Measurements from ENCODE around the gene DNAJC8. TPM values are rescaled to one million over a fixed set of nuclear protein-coding genes. Genes with fewer than 3 reads are reported as not detected.

The DNAJC8 gene
- total and polyA plus RNA-seq, 10 of the 15 experiments (the other 5 are each of a cell fraction or from before 2014, with no cell fraction given): 91.2 to 296 (median 152) TPM

DNA sequence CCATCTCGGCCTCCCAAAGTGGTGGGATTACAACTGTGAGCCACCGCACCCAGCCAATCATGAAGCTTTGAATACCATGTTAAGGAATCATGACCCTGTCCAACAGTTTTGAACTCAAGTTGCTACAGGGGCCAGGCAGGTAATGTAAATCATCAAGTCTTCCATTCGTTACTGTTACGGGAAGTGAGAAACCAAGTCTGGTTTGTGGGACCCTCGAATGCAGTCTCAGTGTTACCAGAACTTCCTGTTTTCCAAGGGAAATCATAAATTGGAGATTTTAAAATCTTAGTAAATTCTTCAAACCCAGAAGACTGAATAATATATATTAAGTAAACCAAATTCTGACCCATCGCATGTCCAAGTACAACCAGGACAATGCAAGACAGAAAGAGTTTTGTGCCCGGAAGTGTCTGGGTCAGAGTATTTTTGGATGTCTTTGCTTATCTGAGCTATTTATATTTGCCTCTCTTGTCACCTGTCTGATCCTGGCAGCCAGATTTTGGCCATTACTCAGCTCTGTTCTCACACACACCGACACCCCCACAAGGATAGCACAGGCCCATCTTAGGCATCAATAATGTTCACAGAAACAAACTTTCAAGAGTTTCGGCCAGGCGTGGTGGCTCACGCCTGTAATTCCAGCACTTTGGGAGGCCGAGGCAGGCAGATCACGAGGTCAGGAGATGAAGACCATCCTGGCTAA lies 11.9 kb upstream of the DNAJC8 start:
- H3K9ac ChIP-seq (ENCODE audit: control insufficient read depth, insufficient read depth, low read length): peak overlapping the region; percentile 88
- 0 out of 3 replicates have a peak, but pooled peaks of 1 of the 2 experiments have one; percentile 41 for TF ChIP-seq EGR1 (IDR thresholded peaks at IDR 0.05; ENCODE audit: borderline replicate concordance in 1 of 2, low read depth in 2 of 2, low read length in 2 of 2)
- TF ChIP-seq, protein P1, sequence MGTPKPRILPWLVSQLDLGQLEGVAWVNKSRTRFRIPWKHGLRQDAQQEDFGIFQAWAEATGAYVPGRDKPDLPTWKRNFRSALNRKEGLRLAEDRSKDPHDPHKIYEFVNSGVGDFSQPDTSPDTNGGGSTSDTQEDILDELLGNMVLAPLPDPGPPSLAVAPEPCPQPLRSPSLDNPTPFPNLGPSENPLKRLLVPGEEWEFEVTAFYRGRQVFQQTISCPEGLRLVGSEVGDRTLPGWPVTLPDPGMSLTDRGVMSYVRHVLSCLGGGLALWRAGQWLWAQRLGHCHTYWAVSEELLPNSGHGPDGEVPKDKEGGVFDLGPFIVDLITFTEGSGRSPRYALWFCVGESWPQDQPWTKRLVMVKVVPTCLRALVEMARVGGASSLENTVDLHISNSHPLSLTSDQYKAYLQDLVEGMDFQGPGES (IDR thresholded peaks at IDR 0.05): no peak
- no peak for TF ChIP-seq SUZ12 (IDR thresholded peaks at IDR 0.05; ENCODE audit: unreplicated experiment)
- no peak for TF ChIP-seq EZH2 (IDR thresholded peaks at IDR 0.05; ENCODE audit: borderline replicate concordance, control insufficient read depth, low read depth, low read length)
- peak; percentile 87; the same call in 1 of the 2 replicates for TF ChIP-seq MTA3 (IDR thresholded peaks at IDR 0.05; ENCODE audit: borderline replicate concordance, low read length)
- TF ChIP-seq CBX5 (IDR thresholded peaks at IDR 0.05; ENCODE audit: low read depth): peak; percentile 72; the same call in 1 of the 2 replicates
- TF ChIP-seq, protein P2, sequence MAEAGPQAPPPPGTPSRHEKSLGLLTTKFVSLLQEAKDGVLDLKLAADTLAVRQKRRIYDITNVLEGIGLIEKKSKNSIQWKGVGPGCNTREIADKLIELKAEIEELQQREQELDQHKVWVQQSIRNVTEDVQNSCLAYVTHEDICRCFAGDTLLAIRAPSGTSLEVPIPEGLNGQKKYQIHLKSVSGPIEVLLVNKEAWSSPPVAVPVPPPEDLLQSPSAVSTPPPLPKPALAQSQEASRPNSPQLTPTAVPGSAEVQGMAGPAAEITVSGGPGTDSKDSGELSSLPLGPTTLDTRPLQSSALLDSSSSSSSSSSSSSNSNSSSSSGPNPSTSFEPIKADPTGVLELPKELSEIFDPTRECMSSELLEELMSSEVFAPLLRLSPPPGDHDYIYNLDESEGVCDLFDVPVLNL (IDR thresholded peaks at IDR 0.05; ENCODE audit: low read depth, low read length): no peak
- TF ChIP-seq, protein P3, sequence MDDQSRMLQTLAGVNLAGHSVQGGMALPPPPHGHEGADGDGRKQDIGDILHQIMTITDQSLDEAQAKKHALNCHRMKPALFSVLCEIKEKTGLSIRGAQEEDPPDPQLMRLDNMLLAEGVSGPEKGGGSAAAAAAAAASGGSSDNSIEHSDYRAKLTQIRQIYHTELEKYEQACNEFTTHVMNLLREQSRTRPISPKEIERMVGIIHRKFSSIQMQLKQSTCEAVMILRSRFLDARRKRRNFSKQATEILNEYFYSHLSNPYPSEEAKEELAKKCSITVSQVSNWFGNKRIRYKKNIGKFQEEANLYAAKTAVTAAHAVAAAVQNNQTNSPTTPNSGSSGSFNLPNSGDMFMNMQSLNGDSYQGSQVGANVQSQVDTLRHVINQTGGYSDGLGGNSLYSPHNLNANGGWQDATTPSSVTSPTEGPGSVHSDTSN (IDR thresholded peaks at IDR 0.05; ENCODE audit: insufficient replicate concordance, low read depth, low read length): peak; percentile 45
- TF ChIP-seq SPI1 (IDR thresholded peaks at IDR 0.05; ENCODE audit: borderline replicate concordance, insufficient read depth, low read depth, low read length): peak; percentile 93
- TF ChIP-seq ZNF384 (IDR thresholded peaks at IDR 0.05; ENCODE audit: borderline replicate concordance, low read depth, low read length): no peak
- no peak; the same call in 1 of the 2 replicates for TF ChIP-seq LARP7 (IDR thresholded peaks at IDR 0.05)
- no peak for TF ChIP-seq RFX5 (IDR thresholded peaks at IDR 0.05; ENCODE audit: low read depth, low read length)
- TF ChIP-seq IKZF2 (IDR thresholded peaks at IDR 0.05): peak; percentile 82 to 84; a peak in 3 of 4 replicates
- TF ChIP-seq, protein P4, sequence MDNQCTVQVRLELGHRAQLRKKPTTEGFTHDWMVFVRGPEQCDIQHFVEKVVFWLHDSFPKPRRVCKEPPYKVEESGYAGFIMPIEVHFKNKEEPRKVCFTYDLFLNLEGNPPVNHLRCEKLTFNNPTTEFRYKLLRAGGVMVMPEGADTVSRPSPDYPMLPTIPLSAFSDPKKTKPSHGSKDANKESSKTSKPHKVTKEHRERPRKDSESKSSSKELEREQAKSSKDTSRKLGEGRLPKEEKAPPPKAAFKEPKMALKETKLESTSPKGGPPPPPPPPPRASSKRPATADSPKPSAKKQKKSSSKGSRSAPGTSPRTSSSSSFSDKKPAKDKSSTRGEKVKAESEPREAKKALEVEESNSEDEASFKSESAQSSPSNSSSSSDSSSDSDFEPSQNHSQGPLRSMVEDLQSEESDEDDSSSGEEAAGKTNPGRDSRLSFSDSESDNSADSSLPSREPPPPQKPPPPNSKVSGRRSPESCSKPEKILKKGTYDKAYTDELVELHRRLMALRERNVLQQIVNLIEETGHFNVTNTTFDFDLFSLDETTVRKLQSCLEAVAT (IDR thresholded peaks at IDR 0.05): no peak
- TF ChIP-seq BHLHE40 (IDR thresholded peaks at IDR 0.05; ENCODE audit: borderline replicate concordance in 1 of 2, low read depth in 2 of 2, low read length in 1 of 2): peak in 1 of 2 experiments; percentile 36; a peak in 1 of 4 replicates
- TF ChIP-seq SMARCA5 (IDR thresholded peaks at IDR 0.05): peak; percentile 65; the same call in 1 of the 2 replicates
- no peak for TF ChIP-seq ZNF207 (IDR thresholded peaks at IDR 0.05; ENCODE audit: borderline replicate concordance)

More for the DNA sequence above, 11.9 kb upstream of the DNAJC8 start:
- POLR2A ChIA-PET: interaction anchor here (0.6 to 7.6 kb wide), 8 partner anchors 9 to 191 kb away, joined by 3 to 125 read pairs (median 4); partner anchors contain the start of genes ATP5IF1 and MED18
- Histone ChIP-seq H3K4me2 (ENCODE audit: control insufficient read depth, insufficient read depth) (peak overlapping the region; percentile 58), H3K79me2 (ENCODE audit: control insufficient read depth, insufficient read depth, low read length) (peaks cover 10% of the 10 kb centered on the region), H3K4me3 (peak overlapping the region; percentile 46; the same call in 1 of the 2 replicates), H3K36me3 (ENCODE audit: control insufficient read depth in 2 of 2, insufficient read depth in 2 of 2, low read length in 1 of 2) (no peaks in the 10 kb centered on the region; a peak in 1 of 4 replicates), H4K20me1 (ENCODE audit: control insufficient read depth, insufficient read depth) (no peaks in the 10 kb centered on the region), H2AFZ (ENCODE audit: control insufficient read depth, low read depth, low read length) (no peak overlapping the region; the same call in 1 of the 2 replicates), H3K27ac (ENCODE audit: control insufficient read depth, insufficient read depth) (peak overlapping the region; percentile 85), H3K4me1 (ENCODE audit: control insufficient read depth, insufficient read depth, low read length) (peaks cover 55% of the 10 kb centered on the region), H3K27me3 (replicated peaks in 1 of 2; ENCODE audit: control insufficient read depth in 2 of 2, insufficient read depth in 2 of 2, low read length in 1 of 2) (no peaks in the 10 kb centered on the region), H3K9me3 (replicated peaks; ENCODE audit: control insufficient read depth, insufficient read depth, low read length) (no peaks in the 10 kb centered on the region)
- FAIRE-seq (no peak), ATAC-seq (peak; percentile 27), DNase-seq (ENCODE audit: low read depth, low spot score) (peak; percentile 75)
- SMC1A ChIA-PET (ENCODE audit: uncharacterized antibody, unreplicated experiment): interaction anchor here (0.5 to 9.7 kb wide), 9 partner anchors 10 to 802 kb away, joined by 3 to 84 read pairs (median 3); partner anchors contain the start of genes ATP5IF1, DNAJC8 and PTAFR
- intact Hi-C loops (cut with micrococcal nuclease; ENCODE audit: unreplicated experiment) (loop anchor here (2.0 to 10.0 kb wide), 5 partner anchors 53 to 470 kb away; partner anchors contain the start of genes STX12 and THEMIS2), in situ Hi-C loops (cut with MboI) (loop anchor here (5.0 kb wide), 1 partner anchor 358 kb away; no protein-coding TSS in a partner anchor)
- no TSS peak for BruUV-seq (replicated peaks)
- 9% methylated on average over 13 of the region's 13 CpGs for WGBS (ENCODE audit: insufficient coverage, insufficient replicate concordance, low lambda C conversion rate, missing lambda C conversion rate)
- RAD21 ChIA-PET (ENCODE audit: unreplicated experiment): interaction anchor here (0.6 to 4.9 kb wide), 11 partner anchors 9 to 378 kb away, joined by 3 to 54 read pairs (median 4); partner anchors contain the start of genes ATP5IF1 and PTAFR
- CTCF ChIA-PET: interaction anchor here (0.5 to 3.2 kb wide), 7 partner anchors 9 to 621 kb away, joined by 3 to 27 read pairs (median 3); partner anchors contain the start of genes ATP5IF1, MED18 and YTHDF2

Data from GM12878 (cell line).